ENCODE measurements around the gene NKD1.

NKD1 gene

GRCh38 chr16:50697881-50698767, 149.9 kb downstream of the NKD1 start:
- peak overlapping the region; percentile 27 for H3K4me3 ChIP-seq (ENCODE audit: low read depth, low read length)
- no peak for TF ChIP-seq CTCF (IDR thresholded peaks at IDR 0.05; ENCODE audit: insufficient read depth, low read length, missing control alignments)
- no peak for DNase-seq (ENCODE audit: low read depth, low spot score)
- POLR2A ChIA-PET: no interaction called here
- CTCF ChIA-PET: interaction anchor here (1.7 to 2.6 kb wide), 2 partner anchors 33 to 109 kb away, joined by 4 to 8 read pairs; no protein-coding TSS in a partner anchor
